ENCODE measurements around the gene CD47. TPM values are rescaled to one million over a fixed set of nuclear protein-coding genes. Genes with fewer than 3 reads are reported as not detected.

Gene CD47
- total and polyA plus RNA-seq, 10 of the 15 experiments (the other 5 are each of a cell fraction or from before 2014, with no cell fraction given): 22.9 to 175 (median 81.1) TPM

DNA sequence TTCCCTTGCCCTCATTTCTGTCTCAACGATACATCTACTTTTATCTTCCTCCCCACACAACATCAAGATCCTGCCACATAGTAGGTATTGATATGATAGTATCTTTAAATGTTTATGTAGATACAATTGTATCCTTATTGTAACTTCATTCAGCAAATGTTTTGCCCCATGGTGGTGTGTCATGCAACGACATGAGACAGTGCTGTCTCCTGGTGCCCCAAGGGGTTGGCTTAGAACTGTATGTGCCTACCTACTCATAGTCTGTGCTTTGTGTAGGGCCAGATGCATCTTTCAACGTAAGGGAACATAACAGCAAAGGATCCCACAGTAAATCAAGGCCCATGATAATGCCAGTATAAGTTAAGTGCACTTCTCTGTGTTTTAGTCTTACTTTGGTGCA, 2.8 kb upstream of the CD47 start (continued):
- TF ChIP-seq, protein P1, sequence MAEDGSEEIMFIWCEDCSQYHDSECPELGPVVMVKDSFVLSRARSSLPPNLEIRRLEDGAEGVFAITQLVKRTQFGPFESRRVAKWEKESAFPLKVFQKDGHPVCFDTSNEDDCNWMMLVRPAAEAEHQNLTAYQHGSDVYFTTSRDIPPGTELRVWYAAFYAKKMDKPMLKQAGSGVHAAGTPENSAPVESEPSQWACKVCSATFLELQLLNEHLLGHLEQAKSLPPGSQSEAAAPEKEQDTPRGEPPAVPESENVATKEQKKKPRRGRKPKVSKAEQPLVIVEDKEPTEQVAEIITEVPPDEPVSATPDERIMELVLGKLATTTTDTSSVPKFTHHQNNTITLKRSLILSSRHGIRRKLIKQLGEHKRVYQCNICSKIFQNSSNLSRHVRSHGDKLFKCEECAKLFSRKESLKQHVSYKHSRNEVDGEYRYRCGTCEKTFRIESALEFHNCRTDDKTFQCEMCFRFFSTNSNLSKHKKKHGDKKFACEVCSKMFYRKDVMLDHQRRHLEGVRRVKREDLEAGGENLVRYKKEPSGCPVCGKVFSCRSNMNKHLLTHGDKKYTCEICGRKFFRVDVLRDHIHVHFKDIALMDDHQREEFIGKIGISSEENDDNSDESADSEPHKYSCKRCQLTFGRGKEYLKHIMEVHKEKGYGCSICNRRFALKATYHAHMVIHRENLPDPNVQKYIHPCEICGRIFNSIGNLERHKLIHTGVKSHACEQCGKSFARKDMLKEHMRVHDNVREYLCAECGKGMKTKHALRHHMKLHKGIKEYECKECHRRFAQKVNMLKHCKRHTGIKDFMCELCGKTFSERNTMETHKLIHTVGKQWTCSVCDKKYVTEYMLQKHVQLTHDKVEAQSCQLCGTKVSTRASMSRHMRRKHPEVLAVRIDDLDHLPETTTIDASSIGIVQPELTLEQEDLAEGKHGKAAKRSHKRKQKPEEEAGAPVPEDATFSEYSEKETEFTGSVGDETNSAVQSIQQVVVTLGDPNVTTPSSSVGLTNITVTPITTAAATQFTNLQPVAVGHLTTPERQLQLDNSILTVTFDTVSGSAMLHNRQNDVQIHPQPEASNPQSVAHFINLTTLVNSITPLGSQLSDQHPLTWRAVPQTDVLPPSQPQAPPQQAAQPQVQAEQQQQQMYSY (CRISPR knock-in tag; IDR thresholded peaks at IDR 0.05): no peak

DNA sequence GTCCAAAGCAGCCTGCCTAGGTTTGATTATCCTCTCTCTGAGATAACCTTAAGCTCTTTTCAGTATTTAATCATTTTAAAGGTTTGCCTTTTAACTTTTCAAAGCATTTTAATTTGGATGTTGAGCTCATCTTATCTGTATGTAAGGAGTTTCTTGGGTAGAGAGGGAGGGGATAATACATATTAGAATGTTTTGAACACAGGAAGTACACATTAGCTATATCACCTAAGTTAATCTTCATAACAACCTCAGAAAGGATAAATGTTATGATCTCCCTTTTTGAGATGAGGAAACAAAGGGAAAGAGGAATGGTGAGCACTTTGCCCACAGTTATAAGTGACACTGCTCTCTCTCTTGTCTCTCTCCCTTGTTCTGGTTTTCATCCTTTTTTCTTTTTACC, 2.2 kb upstream of the CD47 start:
- Histone ChIP-seq H3K4me2 (ENCODE audit: control insufficient read depth, insufficient read depth) (no peak overlapping the region), H3K9ac (ENCODE audit: control insufficient read depth, insufficient read depth, low read length) (no peak overlapping the region), H3K27me3 (replicated peaks in 1 of 2; ENCODE audit: control insufficient read depth in 2 of 2, insufficient read depth in 2 of 2, low read length in 1 of 2) (no peaks in the 10 kb centered on the region), H3K4me3 (no peak overlapping the region), H2AFZ (ENCODE audit: control insufficient read depth, low read depth, low read length) (no peak overlapping the region), H3K79me2 (ENCODE audit: control insufficient read depth, insufficient read depth, low read length) (peaks cover 38% of the 10 kb centered on the region), H3K4me1 (ENCODE audit: control insufficient read depth, insufficient read depth, low read length) (peaks cover 6% of the 10 kb centered on the region; the same call in 1 of the 2 replicates), H3K27ac (ENCODE audit: control insufficient read depth, insufficient read depth) (no peak overlapping the region), H3K9me3 (replicated peaks; ENCODE audit: control insufficient read depth, insufficient read depth, low read length) (no peaks in the 10 kb centered on the region), H4K20me1 (ENCODE audit: control insufficient read depth, insufficient read depth) (no peaks in the 10 kb centered on the region), H3K36me3 (ENCODE audit: control insufficient read depth in 2 of 2, insufficient read depth in 2 of 2, low read length in 1 of 2) (no peaks in the 10 kb centered on the region)
- intact Hi-C loops (cut with micrococcal nuclease; ENCODE audit: unreplicated experiment): no loop called here
- BruUV-seq (replicated peaks): no TSS peak
- ChIA-PET RAD21 (ENCODE audit: unreplicated experiment) (interaction anchor here (1.3 kb wide), 1 partner anchor 9 kb away, joined by 4 read pairs; no protein-coding TSS in a partner anchor), CTCF (interaction anchor here (0.6 to 3.1 kb wide), 3 partner anchors 8 to 422 kb away, joined by 3 to 8 read pairs (median 7); no protein-coding TSS in a partner anchor), SMC1A (ENCODE audit: uncharacterized antibody, unreplicated experiment) (interaction anchor here (0.8 to 2.6 kb wide), 6 partner anchors 8 to 127 kb away, joined by 3 to 11 read pairs (median 3); no protein-coding TSS in a partner anchor), POLR2A (interaction anchor here (0.8 to 1.7 kb wide), 3 partner anchors 10 to 41 kb away, joined by 3 read pairs; no protein-coding TSS in a partner anchor)
- DNase-seq (ENCODE audit: low read depth, low spot score) (no peak), FAIRE-seq (no peak), ATAC-seq (no peak)
- no peak for TF ChIP-seq NFYA (IDR thresholded peaks at IDR 0.05; ENCODE audit: borderline replicate concordance, low read depth, low read length)
- no peak for TF ChIP-seq RUNX3 (IDR thresholded peaks at IDR 0.05; ENCODE audit: low read length)
- TF ChIP-seq, protein P2, sequence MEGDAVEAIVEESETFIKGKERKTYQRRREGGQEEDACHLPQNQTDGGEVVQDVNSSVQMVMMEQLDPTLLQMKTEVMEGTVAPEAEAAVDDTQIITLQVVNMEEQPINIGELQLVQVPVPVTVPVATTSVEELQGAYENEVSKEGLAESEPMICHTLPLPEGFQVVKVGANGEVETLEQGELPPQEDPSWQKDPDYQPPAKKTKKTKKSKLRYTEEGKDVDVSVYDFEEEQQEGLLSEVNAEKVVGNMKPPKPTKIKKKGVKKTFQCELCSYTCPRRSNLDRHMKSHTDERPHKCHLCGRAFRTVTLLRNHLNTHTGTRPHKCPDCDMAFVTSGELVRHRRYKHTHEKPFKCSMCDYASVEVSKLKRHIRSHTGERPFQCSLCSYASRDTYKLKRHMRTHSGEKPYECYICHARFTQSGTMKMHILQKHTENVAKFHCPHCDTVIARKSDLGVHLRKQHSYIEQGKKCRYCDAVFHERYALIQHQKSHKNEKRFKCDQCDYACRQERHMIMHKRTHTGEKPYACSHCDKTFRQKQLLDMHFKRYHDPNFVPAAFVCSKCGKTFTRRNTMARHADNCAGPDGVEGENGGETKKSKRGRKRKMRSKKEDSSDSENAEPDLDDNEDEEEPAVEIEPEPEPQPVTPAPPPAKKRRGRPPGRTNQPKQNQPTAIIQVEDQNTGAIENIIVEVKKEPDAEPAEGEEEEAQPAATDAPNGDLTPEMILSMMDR (IDR thresholded peaks at IDR 0.05 in 2 of 3, conservative IDR thresholded peaks at IDR 0.05 in 1 of 3; ENCODE audit: control insufficient read depth in 2 of 3, extremely low read depth in 1 of 3, insufficient read depth in 1 of 3, low read depth in 3 of 3, low read length in 3 of 3): no peak
- in situ Hi-C loops (cut with MboI): no loop called here
